ENCODE measurements around the gene RPS6KA6.

DNA sequence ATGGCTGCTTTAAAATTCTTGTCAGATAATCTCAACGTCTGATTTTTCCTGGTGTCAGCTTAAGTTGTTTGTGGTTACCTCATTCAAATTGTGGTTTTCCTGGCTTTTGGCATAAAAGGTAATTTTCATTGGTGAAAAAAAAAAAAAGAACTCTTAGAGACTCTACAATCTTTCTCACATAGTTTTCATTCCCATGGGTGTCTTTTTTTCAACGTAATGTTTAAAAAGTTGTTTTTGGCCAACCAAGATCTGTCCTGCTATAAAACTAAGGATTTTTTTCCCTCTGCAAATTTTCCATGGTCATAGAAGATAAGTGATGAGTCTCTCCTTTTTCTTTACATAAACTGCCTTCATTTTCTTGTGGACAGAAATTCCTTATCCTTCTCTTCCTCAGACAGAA, 28.9 kb upstream of the RPS6KA6 start:
- TF ChIP-seq ZNF451 (CRISPR knock-in tag; IDR thresholded peaks at IDR 0.05) (no peak), MXI1 (IDR thresholded peaks at IDR 0.05; ENCODE audit: borderline replicate concordance, low read depth, low read length) (no peak), SNAPC2 (CRISPR knock-in tag; IDR thresholded peaks at IDR 0.05) (no peak), NFATC3 (CRISPR knock-in tag; IDR thresholded peaks at IDR 0.05) (no peak)
- TF ChIP-seq, protein P1, sequence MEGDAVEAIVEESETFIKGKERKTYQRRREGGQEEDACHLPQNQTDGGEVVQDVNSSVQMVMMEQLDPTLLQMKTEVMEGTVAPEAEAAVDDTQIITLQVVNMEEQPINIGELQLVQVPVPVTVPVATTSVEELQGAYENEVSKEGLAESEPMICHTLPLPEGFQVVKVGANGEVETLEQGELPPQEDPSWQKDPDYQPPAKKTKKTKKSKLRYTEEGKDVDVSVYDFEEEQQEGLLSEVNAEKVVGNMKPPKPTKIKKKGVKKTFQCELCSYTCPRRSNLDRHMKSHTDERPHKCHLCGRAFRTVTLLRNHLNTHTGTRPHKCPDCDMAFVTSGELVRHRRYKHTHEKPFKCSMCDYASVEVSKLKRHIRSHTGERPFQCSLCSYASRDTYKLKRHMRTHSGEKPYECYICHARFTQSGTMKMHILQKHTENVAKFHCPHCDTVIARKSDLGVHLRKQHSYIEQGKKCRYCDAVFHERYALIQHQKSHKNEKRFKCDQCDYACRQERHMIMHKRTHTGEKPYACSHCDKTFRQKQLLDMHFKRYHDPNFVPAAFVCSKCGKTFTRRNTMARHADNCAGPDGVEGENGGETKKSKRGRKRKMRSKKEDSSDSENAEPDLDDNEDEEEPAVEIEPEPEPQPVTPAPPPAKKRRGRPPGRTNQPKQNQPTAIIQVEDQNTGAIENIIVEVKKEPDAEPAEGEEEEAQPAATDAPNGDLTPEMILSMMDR (CRISPR knock-in tag; IDR thresholded peaks at IDR 0.05), result no peak
